GM20431 (cell line): Measurements from ENCODE around the gene STX2.

ENCODE experiments used
- in situ Hi-C: fragments of 300-500 bp; cut with MseI, MboI; formaldehyde crosslinking; loops from one replicate; pipeline ENCODE4 v1.15.0; 2020; ENCODE audit warnings: low sequenced_read_pairs; ENCODE audit not compliant: unreplicated experiment

STX2 gene

GRCh38 chr12:130832561-130833209 is 6.4 kb downstream of the STX2 start:
- in situ Hi-C loops: no loop called here

DNA sequence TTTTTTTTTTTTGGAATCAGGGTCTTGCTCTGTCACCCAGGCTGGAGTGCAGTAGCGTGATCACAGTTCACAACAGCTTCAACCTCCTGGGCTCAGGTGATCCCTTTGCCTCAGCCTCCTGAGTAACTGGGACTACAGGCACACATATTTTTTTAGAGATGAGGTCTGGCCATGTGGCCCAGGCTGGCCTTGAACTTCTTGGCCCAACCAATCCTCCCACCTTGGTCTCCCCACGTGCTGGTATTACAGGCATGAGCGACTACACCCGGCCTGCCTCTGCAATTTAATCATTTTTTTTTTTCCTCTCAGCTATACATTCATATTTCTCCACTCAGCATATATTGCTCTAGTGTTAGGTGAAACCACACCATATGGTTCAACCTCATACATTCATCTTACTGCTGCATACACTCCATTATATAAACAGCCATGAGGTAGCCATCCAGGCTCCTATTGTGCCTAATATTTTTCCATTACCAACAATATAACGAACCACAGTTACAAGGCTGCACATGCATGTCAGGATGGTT is 7.1 kb downstream of the STX2 start:
- in situ Hi-C loops: no loop called here

GRCh38 chr12:130831246-130831645 is 7.8 kb downstream of the STX2 start:
- in situ Hi-C loops: no loop called here

GRCh38 chr12:130830246-130830551 is 8.9 kb downstream of the STX2 start:
- in situ Hi-C loops: no loop called here

GRCh38 chr12:130829391-130830245 is 9.4 kb downstream of the STX2 start:
- in situ Hi-C loops: no loop called here

GRCh38 chr12:130828895-130829294 is 10.2 kb downstream of the STX2 start:
- in situ Hi-C loops: no loop called here

- in situ Hi-C loops: no loop called here
These were observed 11.6 kb downstream of the STX2 start for GRCh38 chr12:130827432-130827831.

GRCh38 chr12:130826151-130826801 is 12.8 kb downstream of the STX2 start:
- in situ Hi-C loops: no loop called here

DNA sequence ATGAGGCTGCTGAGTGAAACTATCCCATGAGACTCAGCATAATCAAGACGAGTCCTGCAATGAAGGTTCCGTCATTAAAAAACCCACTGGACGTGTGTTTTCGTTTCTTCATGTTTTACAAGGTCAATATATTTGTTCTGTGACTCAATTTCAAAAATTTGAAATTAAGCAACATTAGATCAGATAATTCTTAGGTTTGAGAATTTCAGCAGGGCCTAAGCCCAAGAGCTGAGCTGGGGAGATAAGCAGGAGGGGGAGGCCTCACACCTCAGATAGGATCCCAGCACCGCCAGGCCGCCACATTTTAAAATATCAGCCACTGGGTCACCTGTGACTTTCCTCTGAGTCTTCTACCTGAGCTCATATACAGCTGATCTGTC is 13.3 kb downstream of the STX2 start:
- in situ Hi-C loops: no loop called here

DNA sequence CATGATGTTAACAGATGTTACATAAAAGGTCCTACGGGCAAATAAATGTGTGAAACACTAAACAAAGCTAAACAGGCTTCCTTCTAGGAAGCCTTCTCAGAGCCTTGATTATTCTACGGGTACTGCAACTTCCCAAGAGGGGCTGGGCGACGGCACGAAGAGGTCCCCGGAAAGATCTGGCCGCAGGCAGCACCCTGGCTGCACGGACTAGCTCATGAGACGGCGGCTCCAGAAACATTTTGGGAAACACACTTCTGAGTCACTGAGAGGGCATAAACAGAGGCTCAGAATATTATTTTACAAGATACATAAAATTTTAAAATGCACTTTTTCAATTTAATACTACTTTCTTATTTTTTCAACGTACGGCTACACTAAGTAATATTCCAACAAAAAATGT is 19.4 kb downstream of the STX2 start:
- in situ Hi-C loops: no loop called here

- in situ Hi-C loops: no loop called here
These were observed 20.1 kb downstream of the STX2 start for GRCh38 chr12:130818635-130819576.

GRCh38 chr12:130818272-130818634 is 20.8 kb downstream of the STX2 start:
- in situ Hi-C loops: no loop called here

- in situ Hi-C loops: no loop called here
These were observed 21.2 kb downstream of the STX2 start for GRCh38 chr12:130817804-130818203.

- in situ Hi-C loops: no loop called here
These were observed 23.0 kb downstream of the STX2 start for GRCh38 chr12:130816097-130816496.

- in situ Hi-C loops: no loop called here
These were observed 23.9 kb downstream of the STX2 start for GRCh38 chr12:130815028-130815741.

DNA sequence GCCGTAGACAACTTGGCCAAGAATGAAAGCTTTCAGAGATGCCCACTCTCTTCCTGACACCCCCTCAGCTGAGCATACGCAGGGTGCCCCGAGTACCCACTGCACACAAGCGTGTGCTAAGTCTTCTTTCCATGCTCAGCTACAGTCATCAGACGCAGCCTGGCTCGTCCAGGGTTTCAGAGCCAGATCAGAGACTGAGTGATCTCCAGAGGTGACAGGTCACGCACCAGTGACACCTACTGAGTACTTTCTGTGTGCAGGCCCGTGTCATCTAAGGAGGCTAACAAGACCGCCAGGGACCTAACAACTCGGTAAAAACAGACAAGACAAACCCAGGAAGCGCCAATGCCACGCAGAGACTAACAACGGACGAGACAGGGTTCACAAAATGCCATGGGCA is 25.1 kb downstream of the STX2 start:
- in situ Hi-C loops: no loop called here

- in situ Hi-C loops: no loop called here
These were observed 25.6 kb downstream of the STX2 start for GRCh38 chr12:130813436-130813835.

DNA sequence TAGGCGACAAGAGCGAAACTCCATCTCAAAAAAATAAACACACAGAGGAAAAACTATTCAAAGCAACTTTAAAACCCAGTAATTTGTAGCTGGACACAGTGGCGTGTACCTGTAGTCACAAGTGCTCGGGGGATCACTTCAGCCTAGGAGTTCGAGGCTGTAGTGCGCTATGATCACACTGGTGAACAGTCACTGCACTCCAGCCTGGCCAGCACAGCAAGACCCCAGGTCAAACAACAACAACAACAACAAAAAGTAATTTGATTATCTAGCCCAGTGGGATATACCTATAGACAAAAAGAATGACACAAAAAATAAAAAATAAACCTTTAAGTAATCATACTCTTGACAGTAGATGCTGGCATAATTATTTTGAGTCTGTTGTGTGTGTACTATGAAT is 29.3 kb downstream of the STX2 start:
- in situ Hi-C loops: no loop called here

DNA sequence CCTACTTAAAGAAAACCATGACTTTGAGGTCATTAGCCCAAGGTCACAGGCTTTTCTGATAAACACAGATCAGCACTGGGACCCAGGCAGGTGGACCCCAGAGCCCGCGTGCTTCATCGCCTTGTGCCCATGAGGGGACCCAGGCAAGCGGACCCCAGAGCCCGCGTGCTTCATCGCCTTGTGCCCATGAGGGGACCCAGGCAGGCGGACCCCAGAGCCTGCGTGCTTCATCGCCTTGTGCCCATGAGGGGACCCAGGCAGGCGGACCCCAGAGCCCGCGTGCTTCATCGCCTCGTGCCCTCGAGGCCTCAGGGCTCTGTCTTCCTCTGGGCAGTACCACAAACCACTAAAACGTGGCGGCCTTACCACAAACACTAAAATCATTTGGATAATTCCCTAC is 31.7 kb downstream of the STX2 start:
- in situ Hi-C loops: no loop called here

- in situ Hi-C loops: no loop called here
These were observed 32.5 kb downstream of the STX2 start for GRCh38 chr12:130806574-130806973.
